OCI-LY7 (cell line): Measurements from ENCODE around the gene RTL10.

ENCODE experiments used
- EZH2phosphoT487 ChIP-seq: fragments of 200-600 bp; sonication (generic); IDR thresholded peaks from 2 replicates; pipeline ENCODE4 v1.6.1; 2018; ENCODE audit warnings: low read depth, borderline replicate concordance, mild to moderate bottlenecking, mixed run types, antibody characterized with exemption, low read length, moderate library complexity, mixed read lengths
- TF ChIP-seq, protein P1 (sequence below): fragments of 200-600 bp; sonication (generic); conservative IDR thresholded peaks from 2 replicates; pipeline ENCODE4 v1.5.1; 2014; ENCODE audit warnings: mild to moderate bottlenecking, antibody characterized with exemption, low read length, moderate library complexity, mixed read lengths

GRCh38 chr22:19809741-19810140, 44.9 kb downstream of the RTL10 start:
- TF ChIP-seq, protein P1, sequence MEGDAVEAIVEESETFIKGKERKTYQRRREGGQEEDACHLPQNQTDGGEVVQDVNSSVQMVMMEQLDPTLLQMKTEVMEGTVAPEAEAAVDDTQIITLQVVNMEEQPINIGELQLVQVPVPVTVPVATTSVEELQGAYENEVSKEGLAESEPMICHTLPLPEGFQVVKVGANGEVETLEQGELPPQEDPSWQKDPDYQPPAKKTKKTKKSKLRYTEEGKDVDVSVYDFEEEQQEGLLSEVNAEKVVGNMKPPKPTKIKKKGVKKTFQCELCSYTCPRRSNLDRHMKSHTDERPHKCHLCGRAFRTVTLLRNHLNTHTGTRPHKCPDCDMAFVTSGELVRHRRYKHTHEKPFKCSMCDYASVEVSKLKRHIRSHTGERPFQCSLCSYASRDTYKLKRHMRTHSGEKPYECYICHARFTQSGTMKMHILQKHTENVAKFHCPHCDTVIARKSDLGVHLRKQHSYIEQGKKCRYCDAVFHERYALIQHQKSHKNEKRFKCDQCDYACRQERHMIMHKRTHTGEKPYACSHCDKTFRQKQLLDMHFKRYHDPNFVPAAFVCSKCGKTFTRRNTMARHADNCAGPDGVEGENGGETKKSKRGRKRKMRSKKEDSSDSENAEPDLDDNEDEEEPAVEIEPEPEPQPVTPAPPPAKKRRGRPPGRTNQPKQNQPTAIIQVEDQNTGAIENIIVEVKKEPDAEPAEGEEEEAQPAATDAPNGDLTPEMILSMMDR, result no peak
- TF ChIP-seq EZH2phosphoT487, result no peak
